ENCODE measurements around the gene OR10H3.
"Not testable (repeated sequence)": the region's sequence is repeated elsewhere in the genome, so short reads cannot be mapped to it uniquely, and the experiment has no call there.

Gene OR10H3

DNA sequence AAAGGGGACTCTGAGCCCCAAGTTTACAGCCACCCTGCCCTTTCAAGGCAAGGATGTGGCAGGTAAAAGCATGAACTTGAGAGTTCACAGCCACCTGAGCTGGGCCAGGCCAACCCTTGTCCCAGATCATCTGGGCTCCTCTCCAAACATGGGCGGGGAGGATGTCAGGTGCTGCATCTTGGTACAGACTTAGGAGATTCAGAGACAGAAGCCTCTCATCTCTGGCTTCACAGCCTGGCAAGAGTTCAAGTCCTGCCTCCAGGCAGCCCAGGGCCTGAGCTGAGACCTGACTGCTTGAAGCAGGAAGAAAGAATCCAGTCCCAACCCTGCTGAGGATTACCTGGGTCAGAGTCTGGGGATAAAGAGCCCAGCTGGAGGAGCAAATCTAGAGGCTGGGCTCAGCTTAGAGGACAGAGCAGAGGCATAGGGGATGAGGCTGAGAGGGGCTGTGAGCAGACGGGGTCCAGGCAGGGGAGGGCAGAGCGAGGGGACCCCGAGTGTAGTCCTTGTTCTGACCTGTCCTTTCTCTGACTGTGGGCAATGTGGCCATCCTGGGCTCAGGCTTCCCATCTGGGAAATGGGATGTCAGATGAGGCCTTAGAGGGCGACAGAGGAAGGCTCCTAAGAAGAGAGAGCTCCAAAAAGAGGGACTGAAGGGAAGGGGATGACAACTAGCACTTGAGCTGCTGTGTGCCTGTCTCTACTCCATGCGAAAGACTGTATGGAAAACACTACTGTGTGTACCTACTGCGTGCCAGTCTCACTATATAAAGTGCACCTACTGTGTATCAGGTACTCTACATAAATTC lies 43.0 kb downstream of the OR10H3 start:
- Histone ChIP-seq H3K9ac (ENCODE audit: low read length) (no peak overlapping the region), H3K4me3 (ENCODE audit: insufficient read depth, low read length, poor library complexity, severe bottlenecking) (no peak overlapping the region), H3F3A (ENCODE audit: insufficient read depth) (no peaks in the 10 kb centered on the region), H3K9me3 (ENCODE audit: insufficient read depth, low read length) (no peaks in the 10 kb centered on the region), H3K27me3 (ENCODE audit: low read length) (no peaks in the 10 kb centered on the region), H2AFZ (ENCODE audit: low read depth, low read length, severe bottlenecking) (no peak overlapping the region), H3K36me3 (ENCODE audit: low read length) (no peaks in the 10 kb centered on the region), H3K79me2 (ENCODE audit: insufficient read depth, low read length) (no peaks in the 10 kb centered on the region), H3K4me2 (ENCODE audit: low read depth, low read length, poor library complexity, severe bottlenecking) (no peak overlapping the region), H3K27ac (ENCODE audit: low read depth, low read length) (no peak overlapping the region), H3K9me2 (replicated peaks; ENCODE audit: insufficient read depth, low read length) (no peaks in the 10 kb centered on the region), H4K20me1 (ENCODE audit: low read depth, low read length) (no peaks in the 10 kb centered on the region)
- TF ChIP-seq, protein P1, sequence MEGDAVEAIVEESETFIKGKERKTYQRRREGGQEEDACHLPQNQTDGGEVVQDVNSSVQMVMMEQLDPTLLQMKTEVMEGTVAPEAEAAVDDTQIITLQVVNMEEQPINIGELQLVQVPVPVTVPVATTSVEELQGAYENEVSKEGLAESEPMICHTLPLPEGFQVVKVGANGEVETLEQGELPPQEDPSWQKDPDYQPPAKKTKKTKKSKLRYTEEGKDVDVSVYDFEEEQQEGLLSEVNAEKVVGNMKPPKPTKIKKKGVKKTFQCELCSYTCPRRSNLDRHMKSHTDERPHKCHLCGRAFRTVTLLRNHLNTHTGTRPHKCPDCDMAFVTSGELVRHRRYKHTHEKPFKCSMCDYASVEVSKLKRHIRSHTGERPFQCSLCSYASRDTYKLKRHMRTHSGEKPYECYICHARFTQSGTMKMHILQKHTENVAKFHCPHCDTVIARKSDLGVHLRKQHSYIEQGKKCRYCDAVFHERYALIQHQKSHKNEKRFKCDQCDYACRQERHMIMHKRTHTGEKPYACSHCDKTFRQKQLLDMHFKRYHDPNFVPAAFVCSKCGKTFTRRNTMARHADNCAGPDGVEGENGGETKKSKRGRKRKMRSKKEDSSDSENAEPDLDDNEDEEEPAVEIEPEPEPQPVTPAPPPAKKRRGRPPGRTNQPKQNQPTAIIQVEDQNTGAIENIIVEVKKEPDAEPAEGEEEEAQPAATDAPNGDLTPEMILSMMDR (IDR thresholded peaks at IDR 0.05; ENCODE audit: insufficient read depth, low read length, poor library complexity, severe bottlenecking), result no peak
- no peak for TF ChIP-seq EZH2phosphoT487 (conservative IDR thresholded peaks at IDR 0.05; ENCODE audit: low read length)

DNA sequence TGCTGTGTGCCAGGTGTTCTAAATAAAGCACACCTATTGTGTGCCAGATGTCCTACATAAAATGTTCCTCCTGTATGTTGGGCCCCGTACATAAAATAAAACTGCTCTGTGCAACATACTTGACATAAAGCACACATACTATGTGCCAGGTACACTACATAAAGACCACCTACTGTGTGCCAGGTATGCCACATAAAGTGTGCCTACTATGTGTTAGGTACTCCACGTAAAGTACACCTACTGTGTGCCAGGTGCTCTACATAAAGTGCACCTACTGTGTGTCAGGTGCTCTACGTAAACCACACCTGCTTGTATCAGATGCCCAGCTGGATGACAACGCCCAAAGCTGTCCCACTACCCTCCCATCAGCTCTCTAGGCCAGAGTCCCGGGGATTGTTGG lies 43.9 kb downstream of the OR10H3 start:
- Histone ChIP-seq H3K9ac (ENCODE audit: low read length) (no peak overlapping the region), H3K4me3 (ENCODE audit: insufficient read depth, low read length, poor library complexity, severe bottlenecking) (no peak overlapping the region), H3K79me2 (ENCODE audit: insufficient read depth, low read length) (no peaks in the 10 kb centered on the region), H3F3A (ENCODE audit: insufficient read depth) (no peaks in the 10 kb centered on the region), H3K9me3 (ENCODE audit: insufficient read depth, low read length) (no peaks in the 10 kb centered on the region), H2AFZ (ENCODE audit: low read depth, low read length, severe bottlenecking) (no peak overlapping the region), H4K20me1 (ENCODE audit: low read depth, low read length) (no peaks in the 10 kb centered on the region), H3K4me2 (ENCODE audit: low read depth, low read length, poor library complexity, severe bottlenecking) (no peak overlapping the region), H3K36me3 (ENCODE audit: low read length) (no peaks in the 10 kb centered on the region), H3K27me3 (ENCODE audit: low read length) (no peaks in the 10 kb centered on the region), H3K9me2 (replicated peaks; ENCODE audit: insufficient read depth, low read length) (no peaks in the 10 kb centered on the region), H3K27ac (ENCODE audit: low read depth, low read length) (no peak overlapping the region)
- TF ChIP-seq, protein P1 (IDR thresholded peaks at IDR 0.05; ENCODE audit: insufficient read depth, low read length, poor library complexity, severe bottlenecking), result no peak
- no peak for TF ChIP-seq EZH2phosphoT487 (conservative IDR thresholded peaks at IDR 0.05; ENCODE audit: low read length)

DNA sequence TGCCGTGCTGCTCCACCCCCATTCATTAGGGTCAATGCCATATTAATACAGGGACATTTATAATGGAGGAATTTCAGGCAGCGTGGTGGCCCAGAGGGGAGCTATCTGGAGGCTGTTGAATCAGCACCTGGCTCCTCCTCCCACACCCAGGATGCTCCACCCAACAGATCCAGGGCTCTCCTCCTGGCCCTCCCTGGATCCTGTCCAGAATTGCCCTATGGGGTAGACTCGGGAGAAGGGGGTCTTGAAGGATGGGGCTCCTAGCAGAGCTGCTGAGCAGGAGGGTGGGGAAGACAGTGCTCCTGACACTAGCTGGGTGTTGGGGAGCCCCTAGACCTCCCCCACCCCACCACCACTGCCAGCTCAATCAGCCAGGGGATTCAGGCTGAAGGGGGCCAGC lies 44.4 kb downstream of the OR10H3 start:
- Histone ChIP-seq H3K9ac (ENCODE audit: low read length) (no peak overlapping the region), H3K27me3 (ENCODE audit: low read length) (no peaks in the 10 kb centered on the region), H3K4me2 (ENCODE audit: low read depth, low read length, poor library complexity, severe bottlenecking) (no peak overlapping the region), H3F3A (ENCODE audit: insufficient read depth) (no peaks in the 10 kb centered on the region), H2AFZ (ENCODE audit: low read depth, low read length, severe bottlenecking) (no peak overlapping the region), H3K27ac (ENCODE audit: low read depth, low read length) (no peak overlapping the region), H3K9me3 (ENCODE audit: insufficient read depth, low read length) (no peaks in the 10 kb centered on the region), H3K4me3 (ENCODE audit: insufficient read depth, low read length, poor library complexity, severe bottlenecking) (no peak overlapping the region), H3K36me3 (ENCODE audit: low read length) (no peaks in the 10 kb centered on the region), H4K20me1 (ENCODE audit: low read depth, low read length) (no peaks in the 10 kb centered on the region), H3K79me2 (ENCODE audit: insufficient read depth, low read length) (no peaks in the 10 kb centered on the region), H3K9me2 (replicated peaks; ENCODE audit: insufficient read depth, low read length) (no peaks in the 10 kb centered on the region)
- TF ChIP-seq, protein P1 (IDR thresholded peaks at IDR 0.05; ENCODE audit: insufficient read depth, low read length, poor library complexity, severe bottlenecking), result no peak

DNA sequence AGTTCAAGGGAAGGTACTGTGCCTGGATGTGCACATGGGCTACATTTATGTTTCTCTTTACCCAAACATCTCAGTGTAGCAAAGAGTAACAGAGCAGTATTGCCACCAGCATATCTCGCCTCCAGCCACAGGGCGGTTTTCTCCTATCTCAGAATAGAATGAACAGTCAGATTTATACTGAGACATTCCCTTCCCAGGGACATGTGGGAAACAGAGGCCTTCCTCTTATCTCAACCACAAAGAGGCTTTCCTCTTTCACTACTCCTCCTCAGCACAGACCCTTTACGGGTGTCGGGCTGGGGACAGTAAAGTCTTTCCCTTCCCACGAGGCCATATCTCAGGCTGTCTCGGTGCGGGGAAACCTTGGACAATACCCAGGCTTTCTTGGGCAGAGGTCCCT lies 45.1 kb downstream of the OR10H3 start:
- H3K36me3 ChIP-seq (ENCODE audit: low read length); H3K27me3 ChIP-seq (ENCODE audit: low read length); H3K9ac ChIP-seq (ENCODE audit: low read length); H3K79me2 ChIP-seq (ENCODE audit: insufficient read depth, low read length); H3K9me3 ChIP-seq (ENCODE audit: insufficient read depth, low read length); H3K27ac ChIP-seq (ENCODE audit: low read depth, low read length); H2AFZ ChIP-seq (ENCODE audit: low read depth, low read length, severe bottlenecking); H3F3A ChIP-seq (ENCODE audit: insufficient read depth); H3K9me2 ChIP-seq (replicated peaks; ENCODE audit: insufficient read depth, low read length); H4K20me1 ChIP-seq (ENCODE audit: low read depth, low read length); H3K4me3 ChIP-seq (ENCODE audit: insufficient read depth, low read length, poor library complexity, severe bottlenecking); H3K4me2 ChIP-seq (ENCODE audit: low read depth, low read length, poor library complexity, severe bottlenecking): not testable (repeated sequence)
